Esophagus squamous epithelium (tissue), 5 donors: ENCODE data around the gene JPH2. TPM values are rescaled to one million over a fixed set of nuclear protein-coding genes. Genes with fewer than 3 reads are reported as not detected.

ENCODE experiments used
- DNase-seq: peaks from one replicate; lab custom pipeline; 2025; lab: John Stamatoyannopoulos, UW
- H3K27ac ChIP-seq, 4 donors: fragments of 200-600 bp; sonication (generic); one replicate each; pipeline ENCODE4 v1.5.1; 2016 to 2019; ENCODE audit warnings: mild to moderate bottlenecking in 1 of 4
- H3K27me3 ChIP-seq, 4 donors: fragments of 200-600 bp; sonication (generic); 1 replicate in 3 of 4; 2 replicates in 1 of 4; pipeline versions ENCODE4 v1.5.1 to v1.6.0; 2017 to 2021; ENCODE audit warnings: antibody characterized with exemption in 1 of 4
- H3K36me3 ChIP-seq, 3 donors: fragments of 200-600 bp; sonication (generic); one replicate each; pipeline ENCODE4 v1.5.1; 2016 to 2019
- H3K4me1 ChIP-seq, 3 donors: fragments of 200-600 bp; sonication (generic); one replicate each; pipeline ENCODE4 v1.5.1; 2017 to 2019
- H3K4me3 ChIP-seq, 4 donors: fragments of 200-600 bp; sonication (generic); 1 replicate in 3 of 4; 2 replicates in 1 of 4; pipeline ENCODE4 v1.5.1; 2016 to 2019; ENCODE audit warnings: mild to moderate bottlenecking in 2 of 4, moderate library complexity in 1 of 4
- H3K9me3 ChIP-seq, 3 donors: fragments of 200-600 bp; sonication (generic); one replicate each; pipeline ENCODE4 v1.5.1; 2016 to 2019
- CTCF ChIP-seq, 6 experiments: fragments of 450-650 bp in 4 of 6; fragments of 200-600 bp in 2 of 6; sonication (generic) in 2 of 6; IDR thresholded peaks; one replicate each; pipeline ENCODE4 v1.5.1; 2016 to 2019; ENCODE audit warnings: antibody characterized with exemption in 6 of 6, mild to moderate bottlenecking in 4 of 6, moderate library complexity in 4 of 6
- POLR2A ChIP-seq, 4 donors: fragments of 450-650 bp; IDR thresholded peaks; one replicate each; pipeline ENCODE4 v1.6.1; 2017; ENCODE audit warnings: antibody characterized with exemption in 4 of 4, mild to moderate bottlenecking in 4 of 4, moderate library complexity in 3 of 4
- WGBS, 2 donors: methylation state at CpG; one replicate each; pipeline ENCODE4 v1.1.5; 2018; 5-methylcytosine and 5-hydroxymethylcytosine counted together
- intact Hi-C: fragments of 100-400 bp; cut with DNase I; formaldehyde crosslinking; loops from one replicate; pipeline ENCODE4 v1.15.0; 2022
- total RNA-seq, 4 donors: library from RNA; depleted of rRNA; stranded (reverse); fragments of >200 nt; gene quantifications; one replicate each; pipeline ENCODE4 v1.1.0, GENCODE V29; 2016
- donor health status: DM: yes; HTN: yes; CAD: no.

Gene JPH2
- total RNA-seq, 4 donors from 2014 or later, result 2.4 to 32.0 (median 6.8) TPM

GRCh38 chr20:44073011-44073674 is 113.8 kb downstream of the JPH2 start:
- Histone ChIP-seq H3K27me3 (peaks cover 0 to 5% (median 0%) of the 10 kb centered on the region in 4 donors), H3K36me3 (peaks cover 0 to 1% (median 0%) of the 10 kb centered on the region in 3 donors), H3K4me1 (no peaks in the 10 kb centered on the region), H3K27ac (no peak overlapping the region), H3K9me3 (no peaks in the 10 kb centered on the region), H3K4me3 (no peak overlapping the region)
- intact Hi-C loops, result no loop called here
- TF ChIP-seq CTCF (IDR thresholded peaks at IDR 0.05), result no peak
- TF ChIP-seq POLR2A (IDR thresholded peaks at IDR 0.05), result no peak
- DNase-seq, result no peak
- 58 to 66% methylated on average over 4 to 13 of the region's 16 CpGs for WGBS, 2 donors

DNA sequence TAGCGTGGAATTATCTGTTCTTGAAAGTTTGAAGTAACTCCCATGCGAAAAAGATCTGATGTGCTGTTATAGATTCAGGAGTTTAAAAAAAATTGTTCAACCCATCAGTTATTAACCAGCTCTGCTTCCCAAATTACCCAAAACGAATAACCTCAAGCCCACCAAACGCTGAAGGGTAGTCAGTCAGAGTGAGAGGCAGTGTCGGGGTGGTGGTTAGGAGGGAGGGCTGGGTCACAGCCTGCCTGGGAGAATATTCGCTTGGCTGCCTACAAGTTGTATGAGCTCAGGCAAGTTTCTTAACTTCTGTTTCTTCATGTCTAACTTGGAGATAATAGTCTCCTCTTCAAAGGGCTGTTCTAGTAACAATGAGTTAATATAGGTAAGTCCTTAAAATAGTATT is 114.6 kb downstream of the JPH2 start:
- H3K36me3 ChIP-seq, result peaks cover 0 to 9% (median 0%) of the 10 kb centered on the region in 3 donors
- no peaks in the 10 kb centered on the region for H3K9me3 ChIP-seq
- H3K27ac ChIP-seq, result no peak overlapping the region
- 48 to 58% methylated on average over 6 of the region's 6 CpGs for WGBS, 2 donors
- H3K4me3 ChIP-seq, result no peak overlapping the region
- no peaks in the 10 kb centered on the region for H3K4me1 ChIP-seq
- H3K27me3 ChIP-seq, result peaks cover 0 to 5% (median 0%) of the 10 kb centered on the region in 4 donors
- no peak for DNase-seq
- TF ChIP-seq POLR2A (IDR thresholded peaks at IDR 0.05), result no peak
- no peak for TF ChIP-seq CTCF (IDR thresholded peaks at IDR 0.05)
- intact Hi-C loops, result no loop called here

DNA sequence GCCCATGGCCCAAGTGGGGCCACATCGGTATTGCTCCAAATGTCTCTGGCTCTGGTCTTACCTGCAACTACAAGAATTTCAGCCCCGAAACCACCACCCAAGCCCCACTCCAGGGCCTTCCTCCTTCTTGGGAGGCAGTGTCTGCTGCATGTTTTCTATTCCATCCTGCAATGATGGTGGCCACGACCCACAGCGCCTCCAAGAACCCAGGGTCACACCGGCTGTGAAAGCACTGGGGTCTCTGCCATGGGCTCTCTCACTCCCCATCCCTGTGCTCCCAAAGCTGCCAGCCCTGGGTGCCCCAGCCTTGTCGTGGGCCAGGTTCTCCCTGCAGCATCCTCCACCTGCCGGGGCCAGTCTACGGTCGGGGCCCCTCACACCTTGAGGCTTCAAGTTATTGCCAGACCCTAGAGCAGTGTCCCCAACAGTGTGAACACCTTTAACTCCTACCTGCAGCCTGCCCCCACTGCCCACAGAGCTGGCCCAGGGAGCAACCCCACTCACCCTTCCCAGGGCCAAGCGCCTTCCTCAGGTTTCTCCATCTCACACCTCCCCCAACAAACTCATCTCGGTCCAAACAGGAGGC is 115.4 kb downstream of the JPH2 start:
- Histone ChIP-seq H3K27me3 (peaks cover 0 to 5% (median 0%) of the 10 kb centered on the region in 4 donors), H3K4me3 (no peak overlapping the region), H3K36me3 (peaks cover 0 to 15% (median 0%) of the 10 kb centered on the region in 3 donors), H3K4me1 (no peaks in the 10 kb centered on the region), H3K9me3 (no peaks in the 10 kb centered on the region), H3K27ac (no peak overlapping the region)
- intact Hi-C loops, result no loop called here
- 76 to 82% methylated on average over 3 to 9 of the region's 11 CpGs for WGBS, 2 donors
- TF ChIP-seq POLR2A (IDR thresholded peaks at IDR 0.05), result no peak
- TF ChIP-seq CTCF (IDR thresholded peaks at IDR 0.05), result no peak
- DNase-seq, result no peak

- Histone ChIP-seq H3K4me3 (no peak overlapping the region), H3K27ac (no peak overlapping the region), H3K36me3 (peaks cover 0 to 15% (median 0%) of the 10 kb centered on the region in 3 donors), H3K27me3 (peaks cover 0 to 5% (median 0%) of the 10 kb centered on the region in 4 donors), H3K9me3 (no peaks in the 10 kb centered on the region), H3K4me1 (no peaks in the 10 kb centered on the region)
- WGBS, 2 donors, result 74 to 86% methylated on average over 6 to 8 of the region's 10 CpGs
- no peak for DNase-seq
- intact Hi-C loops, result no loop called here
- no peak for TF ChIP-seq POLR2A (IDR thresholded peaks at IDR 0.05)
- no peak for TF ChIP-seq CTCF (IDR thresholded peaks at IDR 0.05)
Measured at GRCh38 chr20:44071057-44071456, 115.9 kb downstream of the JPH2 start.
